GM18951 (cell line): Measurements from ENCODE around the gene IKBKE.

Experiments
- POLR2A ChIP-seq: IDR thresholded peaks from 4 replicates; pipeline ENCODE4 v1.6.1; 2011; ENCODE audit warnings: mild to moderate bottlenecking; ENCODE audit not compliant: insufficient read length, insufficient read depth; ENCODE audit errors: extremely low read depth
- in situ Hi-C: fragments of 300-500 bp; cut with MboI; formaldehyde crosslinking; loops from one replicate; pipeline ENCODE4 v1.12.0; 2022; ENCODE audit warnings: low sequenced_read_pairs, mixed read lengths, inconsistent platforms; ENCODE audit not compliant: unreplicated experiment

IKBKE gene

GRCh38 chr1:206521694-206522402, 51.6 kb downstream of the IKBKE start:
- in situ Hi-C loops, result no loop called here
- TF ChIP-seq POLR2A, result no peak

GRCh38 chr1:206524739-206525364, 54.6 kb downstream of the IKBKE start:
- in situ Hi-C loops, result no loop called here
- TF ChIP-seq POLR2A, result no peak

GRCh38 chr1:206526064-206526911, 56.0 kb downstream of the IKBKE start:
- in situ Hi-C loops, result no loop called here
- TF ChIP-seq POLR2A, result no peak

- in situ Hi-C loops, result no loop called here
- TF ChIP-seq POLR2A, result no peak
Observed at GRCh38 chr1:206529425-206529824, 59.1 kb downstream of the IKBKE start.

- in situ Hi-C loops, result no loop called here
- TF ChIP-seq POLR2A, result no peak
Observed at GRCh38 chr1:206532368-206532767, 62.1 kb downstream of the IKBKE start.

- in situ Hi-C loops, result no loop called here
- no peak for TF ChIP-seq POLR2A
Observed at GRCh38 chr1:206534552-206534951, 64.3 kb downstream of the IKBKE start.

GRCh38 chr1:206535853-206536188, 65.5 kb downstream of the IKBKE start:
- in situ Hi-C loops, result no loop called here
- no peak for TF ChIP-seq POLR2A

GRCh38 chr1:206537141-206537540, 66.9 kb downstream of the IKBKE start:
- in situ Hi-C loops, result no loop called here
- TF ChIP-seq POLR2A, result no peak

GRCh38 chr1:206538086-206538770, 68.0 kb downstream of the IKBKE start:
- in situ Hi-C loops, result no loop called here
- TF ChIP-seq POLR2A, result no peak

- no peak for TF ChIP-seq POLR2A
- in situ Hi-C loops, result no loop called here
Observed at GRCh38 chr1:206538901-206539640, 68.8 kb downstream of the IKBKE start.

- in situ Hi-C loops, result no loop called here
- no peak for TF ChIP-seq POLR2A
Observed at GRCh38 chr1:206540044-206540780, 69.9 kb downstream of the IKBKE start.

GRCh38 chr1:206541236-206541833, 71.1 kb downstream of the IKBKE start:
- in situ Hi-C loops, result no loop called here
- TF ChIP-seq POLR2A, result no peak
